HG02623 (cell line): ENCODE data around the gene MYL2.
A peak's percentile ranks its signal among the peaks of the same experiment; 100 is the strongest.

Source experiments
- ATAC-seq: cut with Tn5 transposase; IDR thresholded peaks from one replicate; pipeline ENCODE4 v1.9.1; 2021; ENCODE audit warnings: moderate library complexity; ENCODE audit not compliant: unreplicated experiment

Gene MYL2

GRCh38 chr12:110930348-110931314 lies 10.3 kb upstream of the MYL2 start:
- ATAC-seq, result no peak

- no peak for ATAC-seq
Observed at GRCh38 chr12:110929818-110930217, 9.4 kb upstream of the MYL2 start.

GRCh38 chr12:110928700-110929099 lies 8.3 kb upstream of the MYL2 start:
- ATAC-seq, result no peak

GRCh38 chr12:110927546-110927945 lies 7.2 kb upstream of the MYL2 start:
- ATAC-seq, result no peak

GRCh38 chr12:110923692-110924334 lies 3.4 kb upstream of the MYL2 start:
- ATAC-seq, result no peak

- no peak for ATAC-seq
Observed at GRCh38 chr12:110923192-110923591, 2.8 kb upstream of the MYL2 start.

- no peak for ATAC-seq
Observed at GRCh38 chr12:110922652-110923051, 2.3 kb upstream of the MYL2 start.

GRCh38 chr12:110921262-110921661 lies 883 bp upstream of the MYL2 start:
- ATAC-seq, result no peak

- ATAC-seq, result no peak
Observed at GRCh38 chr12:110919720-110920119, 659 bp downstream of the MYL2 start.

- no peak for ATAC-seq
Observed at GRCh38 chr12:110917961-110918360, 2.4 kb downstream of the MYL2 start.

- no peak for ATAC-seq
Observed at GRCh38 chr12:110917467-110917866, 2.9 kb downstream of the MYL2 start.

- no peak for ATAC-seq
Observed at GRCh38 chr12:110916295-110916875, 4.0 kb downstream of the MYL2 start.

GRCh38 chr12:110913119-110914056 lies 7.0 kb downstream of the MYL2 start:
- ATAC-seq, result peak; percentile 95

GRCh38 chr12:110912263-110912662 lies 8.1 kb downstream of the MYL2 start:
- no peak for ATAC-seq

- no peak for ATAC-seq
Observed at GRCh38 chr12:110908377-110909152, 11.8 kb downstream of the MYL2 start.

GRCh38 chr12:110907583-110907982 lies 12.8 kb downstream of the MYL2 start:
- ATAC-seq, result no peak

- no peak for ATAC-seq
Observed at GRCh38 chr12:110906985-110907384, 13.4 kb downstream of the MYL2 start.

- no peak for ATAC-seq
Observed at GRCh38 chr12:110906516-110906915, 13.9 kb downstream of the MYL2 start.

- ATAC-seq, result no peak
Observed at GRCh38 chr12:110906083-110906482, 14.3 kb downstream of the MYL2 start.

- ATAC-seq, result no peak
Observed at GRCh38 chr12:110903511-110903910, 16.9 kb downstream of the MYL2 start.
